Measurements from ENCODE around the gene CPNE8.

CPNE8 gene

DNA sequence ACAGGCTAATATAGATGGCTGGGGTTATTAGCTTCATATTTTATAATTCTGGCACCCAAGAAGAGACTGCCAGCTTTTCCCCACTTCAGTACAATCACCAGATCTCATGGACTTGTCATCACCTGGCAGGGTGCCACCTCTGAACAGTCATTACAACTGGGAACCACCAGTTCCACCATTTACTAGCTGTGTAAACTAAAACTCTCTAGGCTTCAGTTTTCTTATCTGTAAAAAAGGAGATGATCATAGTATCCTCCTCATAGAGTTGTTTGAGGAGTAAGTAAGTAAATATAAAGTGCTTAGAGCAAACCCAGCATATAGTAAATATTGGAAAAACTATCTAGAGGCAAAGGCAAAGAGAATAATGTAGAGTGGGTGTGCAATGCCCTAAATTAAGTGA is 19.3 kb downstream of the CPNE8 start:
- no peak overlapping the region for H3K4me3 Mint-ChIP-seq
- H3K27ac Mint-ChIP-seq = no peak overlapping the region
- no peaks in the 10 kb centered on the region for H3K4me1 Mint-ChIP-seq
- H3K36me3 Mint-ChIP-seq (ENCODE audit: low read depth) = peaks cover 3% of the 10 kb centered on the region
- no peaks in the 10 kb centered on the region for H3K27me3 Mint-ChIP-seq (ENCODE audit: low read depth)
- peaks cover 7% of the 10 kb centered on the region for H3K9me3 Mint-ChIP-seq
- TF ChIP-seq, protein P1, sequence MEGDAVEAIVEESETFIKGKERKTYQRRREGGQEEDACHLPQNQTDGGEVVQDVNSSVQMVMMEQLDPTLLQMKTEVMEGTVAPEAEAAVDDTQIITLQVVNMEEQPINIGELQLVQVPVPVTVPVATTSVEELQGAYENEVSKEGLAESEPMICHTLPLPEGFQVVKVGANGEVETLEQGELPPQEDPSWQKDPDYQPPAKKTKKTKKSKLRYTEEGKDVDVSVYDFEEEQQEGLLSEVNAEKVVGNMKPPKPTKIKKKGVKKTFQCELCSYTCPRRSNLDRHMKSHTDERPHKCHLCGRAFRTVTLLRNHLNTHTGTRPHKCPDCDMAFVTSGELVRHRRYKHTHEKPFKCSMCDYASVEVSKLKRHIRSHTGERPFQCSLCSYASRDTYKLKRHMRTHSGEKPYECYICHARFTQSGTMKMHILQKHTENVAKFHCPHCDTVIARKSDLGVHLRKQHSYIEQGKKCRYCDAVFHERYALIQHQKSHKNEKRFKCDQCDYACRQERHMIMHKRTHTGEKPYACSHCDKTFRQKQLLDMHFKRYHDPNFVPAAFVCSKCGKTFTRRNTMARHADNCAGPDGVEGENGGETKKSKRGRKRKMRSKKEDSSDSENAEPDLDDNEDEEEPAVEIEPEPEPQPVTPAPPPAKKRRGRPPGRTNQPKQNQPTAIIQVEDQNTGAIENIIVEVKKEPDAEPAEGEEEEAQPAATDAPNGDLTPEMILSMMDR (IDR thresholded peaks at IDR 0.05; ENCODE audit: unreplicated experiment in 3 of 3) = no peak

DNA sequence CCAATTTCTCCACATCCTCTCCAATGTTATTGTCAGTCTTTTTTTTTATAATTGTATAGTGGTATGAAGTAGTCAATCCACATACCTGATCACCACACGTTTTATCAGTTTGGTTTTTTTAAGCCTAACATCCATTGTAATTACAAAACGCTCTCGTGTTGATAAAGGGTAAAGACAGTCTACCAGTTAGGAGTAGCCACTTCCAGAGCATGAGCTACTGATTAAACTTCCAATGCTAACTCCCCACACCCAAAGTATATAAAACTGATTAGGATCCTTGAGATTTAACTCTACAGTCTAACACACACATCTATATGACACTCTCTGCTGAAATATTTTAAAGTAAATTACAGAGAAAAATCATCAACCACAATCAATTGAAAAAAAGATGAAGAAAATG is 20.7 kb downstream of the CPNE8 start:
- no peak overlapping the region for H3K4me3 Mint-ChIP-seq
- peaks cover 3% of the 10 kb centered on the region for H3K36me3 Mint-ChIP-seq (ENCODE audit: low read depth)
- TF ChIP-seq, protein P1 (IDR thresholded peaks at IDR 0.05; ENCODE audit: unreplicated experiment in 3 of 3) = no peak
- peaks cover 7% of the 10 kb centered on the region for H3K9me3 Mint-ChIP-seq
- H3K27ac Mint-ChIP-seq = no peak overlapping the region
- no peaks in the 10 kb centered on the region for H3K27me3 Mint-ChIP-seq (ENCODE audit: low read depth)
- H3K4me1 Mint-ChIP-seq = no peaks in the 10 kb centered on the region

DNA sequence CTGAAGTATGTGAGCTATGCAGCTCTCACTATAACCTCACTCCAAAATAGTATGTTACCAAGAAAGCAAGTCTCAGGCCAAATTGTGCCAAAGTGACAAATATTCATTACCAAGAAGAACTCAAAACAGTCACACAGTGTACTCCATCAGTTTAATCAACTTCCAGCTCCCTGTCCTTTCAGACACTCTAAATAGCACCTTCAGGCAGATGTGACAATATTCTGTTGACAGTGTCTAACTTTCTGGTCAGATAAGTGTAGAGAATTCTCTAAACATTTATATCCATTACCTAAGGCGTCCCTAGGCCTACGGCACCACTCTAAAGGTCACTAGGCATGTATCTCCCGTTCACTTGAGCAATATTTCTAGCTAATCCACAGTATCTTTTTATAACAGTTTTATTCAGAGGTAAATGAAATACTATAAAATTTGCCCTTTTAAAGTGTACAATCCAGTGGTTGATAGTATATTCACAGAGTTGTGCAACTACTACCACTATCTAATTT is 21.7 kb downstream of the CPNE8 start:
- H3K9me3 Mint-ChIP-seq = peaks cover 5% of the 10 kb centered on the region
- no peak overlapping the region for H3K27ac Mint-ChIP-seq
- H3K4me1 Mint-ChIP-seq = no peaks in the 10 kb centered on the region
- no peaks in the 10 kb centered on the region for H3K27me3 Mint-ChIP-seq (ENCODE audit: low read depth)
- no peaks in the 10 kb centered on the region for H3K36me3 Mint-ChIP-seq (ENCODE audit: low read depth)
- no peak overlapping the region for H3K4me3 Mint-ChIP-seq
- TF ChIP-seq, protein P1 (IDR thresholded peaks at IDR 0.05; ENCODE audit: unreplicated experiment in 3 of 3) = no peak

DNA sequence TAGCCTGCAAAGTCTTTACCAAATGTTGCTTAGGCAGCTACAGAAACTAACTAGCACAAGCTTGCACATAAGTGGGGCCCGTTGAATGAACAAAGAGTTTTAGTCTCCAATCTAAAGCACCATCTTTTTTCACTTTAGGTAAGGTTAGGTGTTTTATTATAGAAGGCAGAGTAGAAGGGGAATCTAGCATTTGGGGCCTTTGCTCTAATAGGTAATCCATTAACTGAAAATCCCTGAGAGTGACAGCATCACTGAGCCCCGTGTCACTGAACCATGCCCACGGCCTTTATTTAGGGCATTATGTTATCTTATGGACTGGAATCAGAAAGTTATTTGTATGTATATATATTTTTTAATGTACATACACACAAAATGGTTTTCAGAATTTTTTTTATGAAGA is 25.1 kb downstream of the CPNE8 start:
- Mint-ChIP-seq H3K9me3 (peaks cover 5% of the 10 kb centered on the region), H3K27me3 (ENCODE audit: low read depth) (no peaks in the 10 kb centered on the region), H3K4me3 (no peak overlapping the region), H3K4me1 (no peaks in the 10 kb centered on the region), H3K36me3 (ENCODE audit: low read depth) (no peaks in the 10 kb centered on the region), H3K27ac (peak overlapping the region in 2 of 3 experiments; percentile 25 to 77)
- TF ChIP-seq, protein P1 (IDR thresholded peaks at IDR 0.05; ENCODE audit: unreplicated experiment in 3 of 3) = no peak

DNA sequence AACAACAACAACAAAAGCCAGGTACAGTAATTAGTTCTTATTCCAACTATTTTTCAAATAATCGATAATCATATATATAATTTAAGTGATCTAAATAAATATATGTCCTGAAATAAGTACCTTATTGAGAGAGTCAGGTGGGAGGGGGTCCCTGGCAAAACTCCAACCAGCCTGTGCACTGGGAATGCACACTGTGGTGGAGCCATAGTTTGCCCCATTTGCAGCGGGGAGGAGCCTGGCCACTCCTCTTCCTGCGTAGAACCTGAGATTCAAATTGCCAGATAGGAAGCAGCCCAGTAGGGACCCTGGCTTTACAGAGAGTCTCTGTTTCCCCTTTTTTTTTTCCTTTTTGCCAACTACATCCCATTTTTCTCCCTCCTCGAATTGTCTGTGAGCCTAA is 26.4 kb downstream of the CPNE8 start:
- H3K36me3 Mint-ChIP-seq (ENCODE audit: low read depth) = no peaks in the 10 kb centered on the region
- TF ChIP-seq, protein P1 (IDR thresholded peaks at IDR 0.05; ENCODE audit: unreplicated experiment in 3 of 3) = no peak
- no peaks in the 10 kb centered on the region for H3K27me3 Mint-ChIP-seq (ENCODE audit: low read depth)
- H3K27ac Mint-ChIP-seq = no peak overlapping the region
- peaks cover 5% of the 10 kb centered on the region for H3K9me3 Mint-ChIP-seq
- H3K4me1 Mint-ChIP-seq = no peaks in the 10 kb centered on the region
- no peak overlapping the region for H3K4me3 Mint-ChIP-seq

DNA sequence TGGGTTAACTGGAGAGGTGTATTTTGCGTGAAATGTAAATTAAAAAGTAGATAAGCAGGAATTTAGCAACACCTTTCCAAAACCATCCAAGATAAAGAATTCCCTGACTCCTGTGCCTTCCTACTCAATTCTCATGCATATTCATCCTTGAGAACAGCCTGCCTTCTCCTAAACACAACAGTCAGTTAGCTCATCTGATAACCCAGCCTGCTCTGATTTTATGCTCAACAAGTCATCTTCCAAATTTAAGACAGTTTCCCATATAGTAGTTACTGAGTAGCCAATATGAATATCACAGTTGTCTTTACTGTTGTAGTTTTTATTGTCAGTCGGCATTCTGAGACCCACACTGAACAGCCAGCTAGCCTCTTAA is 27.1 kb downstream of the CPNE8 start:
- Mint-ChIP-seq H3K27me3 (ENCODE audit: low read depth) (no peaks in the 10 kb centered on the region), H3K4me3 (no peak overlapping the region), H3K36me3 (ENCODE audit: low read depth) (no peaks in the 10 kb centered on the region), H3K9me3 (peaks cover 5% of the 10 kb centered on the region), H3K27ac (peak overlapping the region in 1 of 3 experiments; percentile 53), H3K4me1 (no peaks in the 10 kb centered on the region)
- TF ChIP-seq, protein P1 (IDR thresholded peaks at IDR 0.05; ENCODE audit: unreplicated experiment in 3 of 3) = no peak
